ENCODE data around the gene CTDSPL.

CTDSPL gene

DNA sequence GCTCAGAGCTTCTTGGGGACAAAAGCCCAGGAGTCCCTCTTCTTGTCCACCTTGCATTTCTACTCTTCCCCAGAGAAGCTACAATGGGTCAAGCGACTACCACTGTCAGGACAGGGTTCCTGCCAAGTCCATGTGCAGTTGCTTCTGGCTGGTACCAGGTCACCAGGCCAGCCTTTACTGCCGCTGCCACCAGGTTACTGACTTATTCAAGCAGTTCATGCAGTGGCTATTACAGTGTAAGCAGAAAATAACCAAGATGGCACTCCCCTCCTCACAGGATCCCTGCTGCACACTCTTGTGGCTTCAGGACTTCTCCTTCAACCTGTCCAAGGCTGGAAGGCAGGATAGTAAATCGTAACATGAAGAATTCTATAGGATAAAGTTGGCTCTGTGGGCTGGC is 42.1 kb downstream of the CTDSPL start (continued):
- TF ChIP-seq, protein P1, sequence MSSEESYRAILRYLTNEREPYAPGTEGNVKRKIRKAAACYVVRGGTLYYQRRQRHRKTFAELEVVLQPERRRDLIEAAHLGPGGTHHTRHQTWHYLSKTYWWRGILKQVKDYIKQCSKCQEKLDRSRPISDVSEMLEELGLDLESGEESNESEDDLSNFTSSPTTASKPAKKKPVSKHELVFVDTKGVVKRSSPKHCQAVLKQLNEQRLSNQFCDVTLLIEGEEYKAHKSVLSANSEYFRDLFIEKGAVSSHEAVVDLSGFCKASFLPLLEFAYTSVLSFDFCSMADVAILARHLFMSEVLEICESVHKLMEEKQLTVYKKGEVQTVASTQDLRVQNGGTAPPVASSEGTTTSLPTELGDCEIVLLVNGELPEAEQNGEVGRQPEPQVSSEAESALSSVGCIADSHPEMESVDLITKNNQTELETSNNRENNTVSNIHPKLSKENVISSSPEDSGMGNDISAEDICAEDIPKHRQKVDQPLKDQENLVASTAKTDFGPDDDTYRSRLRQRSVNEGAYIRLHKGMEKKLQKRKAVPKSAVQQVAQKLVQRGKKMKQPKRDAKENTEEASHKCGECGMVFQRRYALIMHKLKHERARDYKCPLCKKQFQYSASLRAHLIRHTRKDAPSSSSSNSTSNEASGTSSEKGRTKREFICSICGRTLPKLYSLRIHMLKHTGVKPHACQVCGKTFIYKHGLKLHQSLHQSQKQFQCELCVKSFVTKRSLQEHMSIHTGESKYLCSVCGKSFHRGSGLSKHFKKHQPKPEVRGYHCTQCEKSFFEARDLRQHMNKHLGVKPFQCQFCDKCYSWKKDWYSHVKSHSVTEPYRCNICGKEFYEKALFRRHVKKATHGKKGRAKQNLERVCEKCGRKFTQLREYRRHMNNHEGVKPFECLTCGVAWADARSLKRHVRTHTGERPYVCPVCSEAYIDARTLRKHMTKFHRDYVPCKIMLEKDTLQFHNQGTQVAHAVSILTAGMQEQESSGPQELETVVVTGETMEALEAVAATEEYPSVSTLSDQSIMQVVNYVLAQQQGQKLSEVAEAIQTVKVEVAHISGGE (tag by site-specific recombination; conservative IDR thresholded peaks at IDR 0.05; ENCODE audit: low read depth): no peak
- TF ChIP-seq ZNF510 (tag by site-specific recombination; IDR thresholded peaks at IDR 0.05; ENCODE audit: insufficient replicate concordance) (no peak), SP3 (tag by site-specific recombination; IDR thresholded peaks at IDR 0.05) (no peak), ZNF391 (tag by site-specific recombination; IDR thresholded peaks at IDR 0.05; ENCODE audit: borderline replicate concordance, low read depth) (no peak), ZFP69B (tag by site-specific recombination; IDR thresholded peaks at IDR 0.05) (no peak), WT1 (tag by site-specific recombination; IDR thresholded peaks at IDR 0.05) (no peak)

DNA sequence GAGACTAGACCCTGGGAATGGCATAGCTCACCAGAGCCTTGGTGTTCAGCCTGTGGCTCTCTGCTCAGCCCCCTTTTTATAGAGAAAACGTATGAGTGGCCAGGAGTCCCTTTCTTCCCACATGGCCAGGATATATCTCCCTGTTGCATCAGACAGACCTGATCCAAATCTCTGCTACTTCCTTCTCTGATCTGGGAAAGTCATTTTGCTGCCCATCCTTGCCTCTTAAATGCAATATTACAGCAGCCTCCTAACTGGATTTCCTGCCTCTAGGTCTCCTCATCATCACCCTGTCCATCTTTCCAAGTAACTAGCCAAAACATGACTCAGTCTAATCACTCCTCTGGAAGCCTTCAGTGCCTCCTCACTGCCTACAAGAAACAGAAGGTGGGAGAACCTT is 42.9 kb downstream of the CTDSPL start:
- H3K4me1 ChIP-seq (ENCODE audit: control insufficient read depth, insufficient read depth, low read length): no peaks in the 10 kb centered on the region
- no peak overlapping the region for H3K27ac ChIP-seq (ENCODE audit: extremely low read depth, low read depth, low read length)
- ChIA-PET POLR2A (no interaction called here), CTCF (interaction anchor here (0.6 kb wide), 1 partner anchor 93 kb away, joined by 3 read pairs; no protein-coding TSS in a partner anchor)
- H3K9me3 ChIP-seq (ENCODE audit: control insufficient read depth, insufficient read depth, low read depth, low read length): no peaks in the 10 kb centered on the region
- no peak overlapping the region for H3K4me3 ChIP-seq (ENCODE audit: low read depth, low read length)
- TF ChIP-seq ZBTB17 (tag by site-specific recombination; IDR thresholded peaks at IDR 0.05) (peak; percentile 35; the same call in 1 of the 2 replicates), KLF9 (tag by site-specific recombination; IDR thresholded peaks at IDR 0.05; ENCODE audit: low read depth) (no peak), ZFHX2 (tag by site-specific recombination; conservative IDR thresholded peaks at IDR 0.05) (0 out of 2 replicates have a peak, but pooled peaks have one; percentile 22)
- TF ChIP-seq, protein P2, sequence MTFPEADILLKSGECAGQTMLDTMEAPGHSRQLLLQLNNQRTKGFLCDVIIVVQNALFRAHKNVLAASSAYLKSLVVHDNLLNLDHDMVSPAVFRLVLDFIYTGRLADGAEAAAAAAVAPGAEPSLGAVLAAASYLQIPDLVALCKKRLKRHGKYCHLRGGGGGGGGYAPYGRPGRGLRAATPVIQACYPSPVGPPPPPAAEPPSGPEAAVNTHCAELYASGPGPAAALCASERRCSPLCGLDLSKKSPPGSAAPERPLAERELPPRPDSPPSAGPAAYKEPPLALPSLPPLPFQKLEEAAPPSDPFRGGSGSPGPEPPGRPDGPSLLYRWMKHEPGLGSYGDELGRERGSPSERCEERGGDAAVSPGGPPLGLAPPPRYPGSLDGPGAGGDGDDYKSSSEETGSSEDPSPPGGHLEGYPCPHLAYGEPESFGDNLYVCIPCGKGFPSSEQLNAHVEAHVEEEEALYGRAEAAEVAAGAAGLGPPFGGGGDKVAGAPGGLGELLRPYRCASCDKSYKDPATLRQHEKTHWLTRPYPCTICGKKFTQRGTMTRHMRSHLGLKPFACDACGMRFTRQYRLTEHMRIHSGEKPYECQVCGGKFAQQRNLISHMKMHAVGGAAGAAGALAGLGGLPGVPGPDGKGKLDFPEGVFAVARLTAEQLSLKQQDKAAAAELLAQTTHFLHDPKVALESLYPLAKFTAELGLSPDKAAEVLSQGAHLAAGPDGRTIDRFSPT (tag by site-specific recombination; IDR thresholded peaks at IDR 0.05): no peak
- H3K36me3 ChIP-seq (ENCODE audit: control insufficient read depth in 2 of 2, insufficient read depth in 1 of 2, low read length in 2 of 2): no peaks in the 10 kb centered on the region

DNA sequence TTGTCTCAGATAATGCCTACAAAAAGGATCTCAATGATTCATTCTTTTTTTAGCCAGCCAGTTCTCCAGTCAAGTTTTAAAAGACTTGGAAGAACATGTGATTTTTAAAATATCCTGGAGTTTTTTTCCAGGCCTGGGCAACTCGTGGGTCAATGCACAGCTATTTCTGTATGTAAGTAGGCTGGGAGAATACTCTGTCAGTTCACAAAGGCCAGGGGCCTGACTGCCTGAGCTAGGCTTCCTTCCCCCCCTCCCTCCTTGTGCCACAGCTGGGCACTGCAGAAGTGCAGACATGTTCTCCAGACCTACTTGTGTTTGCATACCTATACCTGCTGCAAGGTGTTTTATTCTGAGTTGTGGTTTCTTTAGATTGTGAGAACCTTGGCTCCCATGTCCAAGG is 43.7 kb downstream of the CTDSPL start:
- Histone ChIP-seq H3K27ac (ENCODE audit: extremely low read depth, low read depth, low read length) (no peak overlapping the region), H3K4me3 (ENCODE audit: low read depth, low read length) (no peak overlapping the region), H3K4me1 (ENCODE audit: control insufficient read depth, insufficient read depth, low read length) (no peaks in the 10 kb centered on the region), H3K9me3 (ENCODE audit: control insufficient read depth, insufficient read depth, low read depth, low read length) (no peaks in the 10 kb centered on the region), H3K36me3 (ENCODE audit: control insufficient read depth in 2 of 2, insufficient read depth in 1 of 2, low read length in 2 of 2) (no peaks in the 10 kb centered on the region)
- POLR2A ChIA-PET: no interaction called here
- TF ChIP-seq ZNF112 (tag by site-specific recombination; IDR thresholded peaks at IDR 0.05): no peak
- no peak for TF ChIP-seq ZNF341 (tag by site-specific recombination; IDR thresholded peaks at IDR 0.05; ENCODE audit: low read depth)
- TF ChIP-seq ZNF670 (tag by site-specific recombination; IDR thresholded peaks at IDR 0.05; ENCODE audit: low read depth): no peak
- no peak for TF ChIP-seq KLF8 (tag by site-specific recombination; IDR thresholded peaks at IDR 0.05)
- TF ChIP-seq, protein P3, sequence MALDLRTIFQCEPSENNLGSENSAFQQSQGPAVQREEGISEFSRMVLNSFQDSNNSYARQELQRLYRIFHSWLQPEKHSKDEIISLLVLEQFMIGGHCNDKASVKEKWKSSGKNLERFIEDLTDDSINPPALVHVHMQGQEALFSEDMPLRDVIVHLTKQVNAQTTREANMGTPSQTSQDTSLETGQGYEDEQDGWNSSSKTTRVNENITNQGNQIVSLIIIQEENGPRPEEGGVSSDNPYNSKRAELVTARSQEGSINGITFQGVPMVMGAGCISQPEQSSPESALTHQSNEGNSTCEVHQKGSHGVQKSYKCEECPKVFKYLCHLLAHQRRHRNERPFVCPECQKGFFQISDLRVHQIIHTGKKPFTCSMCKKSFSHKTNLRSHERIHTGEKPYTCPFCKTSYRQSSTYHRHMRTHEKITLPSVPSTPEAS (tag by site-specific recombination; IDR thresholded peaks at IDR 0.05): no peak
- TF ChIP-seq ZNF266 (tag by site-specific recombination; IDR thresholded peaks at IDR 0.05; ENCODE audit: low read depth): no peak
- TF ChIP-seq, protein P4, sequence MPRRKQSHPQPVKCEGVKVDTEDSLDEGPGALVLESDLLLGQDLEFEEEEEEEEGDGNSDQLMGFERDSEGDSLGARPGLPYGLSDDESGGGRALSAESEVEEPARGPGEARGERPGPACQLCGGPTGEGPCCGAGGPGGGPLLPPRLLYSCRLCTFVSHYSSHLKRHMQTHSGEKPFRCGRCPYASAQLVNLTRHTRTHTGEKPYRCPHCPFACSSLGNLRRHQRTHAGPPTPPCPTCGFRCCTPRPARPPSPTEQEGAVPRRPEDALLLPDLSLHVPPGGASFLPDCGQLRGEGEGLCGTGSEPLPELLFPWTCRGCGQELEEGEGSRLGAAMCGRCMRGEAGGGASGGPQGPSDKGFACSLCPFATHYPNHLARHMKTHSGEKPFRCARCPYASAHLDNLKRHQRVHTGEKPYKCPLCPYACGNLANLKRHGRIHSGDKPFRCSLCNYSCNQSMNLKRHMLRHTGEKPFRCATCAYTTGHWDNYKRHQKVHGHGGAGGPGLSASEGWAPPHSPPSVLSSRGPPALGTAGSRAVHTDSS (tag by site-specific recombination; IDR thresholded peaks at IDR 0.05): no peak
- TF ChIP-seq ZNF433 (tag by site-specific recombination; IDR thresholded peaks at IDR 0.05; ENCODE audit: low read depth): no peak
- TF ChIP-seq YY1 (tag by site-specific recombination; IDR thresholded peaks at IDR 0.05): no peak
- TF ChIP-seq ZNF140 (tag by site-specific recombination; IDR thresholded peaks at IDR 0.05): no peak
- no peak for TF ChIP-seq ZNF473 (tag by site-specific recombination; IDR thresholded peaks at IDR 0.05)
- TF ChIP-seq ZXDB (tag by site-specific recombination; IDR thresholded peaks at IDR 0.05): no peak
- TF ChIP-seq, protein P5, sequence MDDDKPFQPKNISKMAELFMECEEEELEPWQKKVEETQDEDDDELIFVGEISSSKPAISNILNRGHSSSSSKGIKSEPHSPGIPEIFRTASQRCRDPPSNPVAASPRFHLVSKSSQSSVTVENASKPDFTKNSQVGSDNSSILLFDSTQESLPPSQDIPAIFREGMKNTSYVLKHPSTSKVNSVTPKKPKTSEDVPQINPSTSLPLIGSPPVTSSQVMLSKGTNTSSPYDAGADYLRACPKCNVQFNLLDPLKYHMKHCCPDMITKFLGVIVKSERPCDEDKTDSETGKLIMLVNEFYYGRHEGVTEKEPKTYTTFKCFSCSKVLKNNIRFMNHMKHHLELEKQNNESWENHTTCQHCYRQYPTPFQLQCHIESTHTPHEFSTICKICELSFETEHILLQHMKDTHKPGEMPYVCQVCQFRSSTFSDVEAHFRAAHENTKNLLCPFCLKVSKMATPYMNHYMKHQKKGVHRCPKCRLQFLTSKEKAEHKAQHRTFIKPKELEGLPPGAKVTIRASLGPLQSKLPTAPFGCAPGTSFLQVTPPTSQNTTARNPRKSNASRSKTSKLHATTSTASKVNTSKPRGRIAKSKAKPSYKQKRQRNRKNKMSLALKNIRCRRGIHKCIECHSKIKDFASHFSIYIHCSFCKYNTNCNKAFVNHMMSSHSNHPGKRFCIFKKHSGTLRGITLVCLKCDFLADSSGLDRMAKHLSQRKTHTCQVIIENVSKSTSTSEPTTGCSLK (tag by site-specific recombination; IDR thresholded peaks at IDR 0.05): no peak
- CTCF ChIA-PET: interaction anchor here (0.9 kb wide), 1 partner anchor 92 kb away, joined by 3 read pairs; no protein-coding TSS in a partner anchor
